GM23338 (cell line): ENCODE results near the gene GLUL. TPM values are rescaled to one million over a fixed set of nuclear protein-coding genes. Genes with fewer than 3 reads are reported as not detected.

Source experiments
- ATAC-seq: fragments of 200-7000 bp; cut with Tn5 transposase; 3 replicates; pipeline ENCODE4 v1.9.1; 2020
- DNase-seq: peaks from one replicate; pipeline ENCODE4 v3.0.0-alpha.2; 2015; ENCODE audit warnings: low spot score
- H2AFZ ChIP-seq: fragments of 200-600 bp; sonication (generic); 2 replicates; pipeline ENCODE4 v1.8.0; 2016; ENCODE audit warnings: antibody characterized with exemption, mild to moderate bottlenecking, moderate library complexity
- H3F3A ChIP-seq: fragments of 200-600 bp; sonication (generic); replicated peaks from 2 replicates; pipeline ENCODE4 v1.8.0; 2017; ENCODE audit warnings: antibody characterized with exemption, mixed run types, low read depth
- H3K27ac ChIP-seq: fragments of 200-600 bp; sonication (generic); 2 replicates; pipeline ENCODE4 v1.6.1; 2016; ENCODE audit warnings: low read depth
- H3K27me3 ChIP-seq: fragments of 200-600 bp; sonication (generic); 2 replicates; pipeline ENCODE4 v1.8.0; 2016; ENCODE audit warnings: mild to moderate bottlenecking, mixed run types, moderate library complexity; ENCODE audit not compliant: insufficient read depth
- H3K36me3 ChIP-seq: fragments of 200-600 bp; sonication (generic); 2 replicates; pipeline ENCODE4 v1.8.0; 2016; ENCODE audit warnings: mild to moderate bottlenecking; ENCODE audit not compliant: insufficient read depth
- H3K4me1 ChIP-seq: fragments of 200-600 bp; sonication (generic); 2 replicates; pipeline ENCODE4 v1.8.0; 2016; ENCODE audit warnings: mild to moderate bottlenecking, moderate library complexity; ENCODE audit not compliant: insufficient read depth
- H3K4me2 ChIP-seq: fragments of 200-600 bp; sonication (generic); 2 replicates; pipeline ENCODE4 v1.7.1; 2017; ENCODE audit warnings: mixed run types
- H3K4me3 ChIP-seq: fragments of 200-600 bp; sonication (generic); 2 replicates; pipeline ENCODE4 v1.6.1; 2016; ENCODE audit warnings: mixed run types
- H3K79me2 ChIP-seq: fragments of 200-600 bp; sonication (generic); replicated peaks from 2 replicates; pipeline ENCODE4 v1.8.0; 2017; ENCODE audit warnings: mild to moderate bottlenecking; ENCODE audit not compliant: insufficient read depth
- H3K9me2 ChIP-seq: fragments of 200-600 bp; sonication (generic); 2 replicates; pipeline ENCODE4 v1.8.0; 2017; ENCODE audit not compliant: insufficient read depth
- H4K20me1 ChIP-seq: fragments of 200-600 bp; sonication (generic); replicated peaks from 2 replicates; pipeline ENCODE4 v1.8.0; 2017; ENCODE audit warnings: mild to moderate bottlenecking; ENCODE audit not compliant: insufficient read depth
- H3K27ac Mint-ChIP-seq: 2 replicates; pipeline ENCODE4 v1.8.0; 2020; ENCODE audit warnings: inconsistent platforms, mild to moderate bottlenecking, moderate library complexity, mixed read lengths
- H3K27me3 Mint-ChIP-seq: 3 replicates; pipeline ENCODE4 v1.8.0; 2022; ENCODE audit warnings: low read depth, mild to moderate bottlenecking, moderate library complexity, mixed read lengths, inconsistent platforms; ENCODE audit not compliant: insufficient read depth, poor library complexity
- H3K36me3 Mint-ChIP-seq: 3 replicates; pipeline ENCODE4 v1.8.0; 2021; ENCODE audit warnings: low read depth, mild to moderate bottlenecking, inconsistent platforms, moderate library complexity, mixed read lengths
- H3K4me1 Mint-ChIP-seq: 3 replicates; pipeline ENCODE4 v1.8.0; 2020; ENCODE audit warnings: mild to moderate bottlenecking, inconsistent platforms, mixed read lengths
- H3K4me3 Mint-ChIP-seq: 3 replicates; pipeline ENCODE4 v1.8.0; 2021; ENCODE audit warnings: moderate library complexity, mild to moderate bottlenecking, inconsistent platforms, mixed read lengths
- H3K9me3 Mint-ChIP-seq: 3 replicates; pipeline ENCODE4 v1.8.0; 2020; ENCODE audit warnings: moderate library complexity, mild to moderate bottlenecking, inconsistent platforms, mixed read lengths
- CREB1 ChIP-seq: fragments of 250-450 bp; sonication (Bioruptor Pico); IDR thresholded peaks from 2 replicates; pipeline ENCODE4 v1.5.0; 2020; ENCODE audit warnings: low read depth, mild to moderate bottlenecking, moderate library complexity
- EZH2phosphoT487 ChIP-seq: fragments of 200-600 bp; sonication (generic); IDR thresholded peaks from one replicate; pipeline ENCODE4 v1.8.1; 2018; ENCODE audit warnings: antibody characterized with exemption; ENCODE audit not compliant: unreplicated experiment
- NANOG ChIP-seq: IDR thresholded peaks from 2 replicates; pipeline ENCODE4 v1.6.1; 2016; ENCODE audit warnings: antibody characterized with exemption, borderline replicate concordance
- ZNF331 ChIP-seq: fragments of 250-450 bp; sonication (Bioruptor Pico); IDR thresholded peaks from 2 replicates; pipeline ENCODE4 v1.5.0; 2020; ENCODE audit warnings: low read depth, mild to moderate bottlenecking, moderate library complexity
- polyA plus RNA-seq: library from polyadenylated mRNA; unstranded; fragments of >200 nt; fragmentation: Nextera tagmentation; extraction: Ambion mirVana; gene quantifications from 2 replicates; pipeline ENCODE4 v1.2.1, GENCODE V29; 2016
- total RNA-seq: library from RNA; depleted of rRNA; stranded (reverse); fragments of >200 nt; shearing (Covaris generic); gene quantifications from 2 replicates; pipeline ENCODE4 v1.2.3, GENCODE V29; 2014
- TF ChIP-seq, protein P1 (sequence below): IDR thresholded peaks from one replicate; pipeline ENCODE4 v1.6.1; 2018; ENCODE audit warnings: antibody characterized with exemption; ENCODE audit not compliant: unreplicated experiment
- TF ChIP-seq, protein P2 (sequence below): fragments of 250-450 bp; sonication (Bioruptor Pico); IDR thresholded peaks from 2 replicates; pipeline ENCODE4 v1.5.0; 2020; ENCODE audit warnings: mild to moderate bottlenecking, moderate library complexity

The GLUL gene
- total and polyA plus RNA-seq, 2 experiments from 2014 or later, result 254 to 356 TPM

DNA sequence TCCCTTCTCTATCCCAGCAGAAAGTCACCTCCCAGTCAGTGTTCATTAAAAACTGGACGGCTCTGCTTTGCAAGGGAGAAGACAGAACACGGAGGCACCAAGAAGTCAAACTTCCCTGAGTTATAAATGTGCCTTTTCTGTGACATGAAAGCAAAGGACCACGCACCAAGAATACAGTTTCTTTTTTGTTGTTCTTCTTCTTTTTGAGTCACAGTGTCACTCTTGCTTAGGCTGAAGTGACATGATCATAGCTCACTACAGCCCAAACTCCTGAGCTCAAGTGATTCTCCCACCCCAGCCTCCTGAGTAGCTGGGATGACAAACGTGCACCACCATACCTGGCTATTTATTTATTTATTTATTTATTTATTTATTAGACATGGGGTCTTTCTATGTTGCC lies 22.7 kb downstream of the GLUL start:
- no peaks in the 10 kb centered on the region for H3K9me3 Mint-ChIP-seq
- no peaks in the 10 kb centered on the region for H3F3A ChIP-seq
- H3K4me3 Mint-ChIP-seq, result no peak overlapping the region
- DNase-seq (no peak), ATAC-seq (no peak)
- no peaks in the 10 kb centered on the region for H3K36me3 ChIP-seq
- H3K4me1 Mint-ChIP-seq, result 0 out of 3 replicates have a peak, but pooled peaks cover under 1% of the 10 kb centered on the region
- no peak overlapping the region for H3K27ac Mint-ChIP-seq
- no peak overlapping the region for H3K27ac ChIP-seq
- no peaks in the 10 kb centered on the region for H3K27me3 Mint-ChIP-seq
- TF ChIP-seq NANOG, result no peak
- TF ChIP-seq ZNF331 (CRISPR knock-in tag), result no peak
- TF ChIP-seq, protein P1, sequence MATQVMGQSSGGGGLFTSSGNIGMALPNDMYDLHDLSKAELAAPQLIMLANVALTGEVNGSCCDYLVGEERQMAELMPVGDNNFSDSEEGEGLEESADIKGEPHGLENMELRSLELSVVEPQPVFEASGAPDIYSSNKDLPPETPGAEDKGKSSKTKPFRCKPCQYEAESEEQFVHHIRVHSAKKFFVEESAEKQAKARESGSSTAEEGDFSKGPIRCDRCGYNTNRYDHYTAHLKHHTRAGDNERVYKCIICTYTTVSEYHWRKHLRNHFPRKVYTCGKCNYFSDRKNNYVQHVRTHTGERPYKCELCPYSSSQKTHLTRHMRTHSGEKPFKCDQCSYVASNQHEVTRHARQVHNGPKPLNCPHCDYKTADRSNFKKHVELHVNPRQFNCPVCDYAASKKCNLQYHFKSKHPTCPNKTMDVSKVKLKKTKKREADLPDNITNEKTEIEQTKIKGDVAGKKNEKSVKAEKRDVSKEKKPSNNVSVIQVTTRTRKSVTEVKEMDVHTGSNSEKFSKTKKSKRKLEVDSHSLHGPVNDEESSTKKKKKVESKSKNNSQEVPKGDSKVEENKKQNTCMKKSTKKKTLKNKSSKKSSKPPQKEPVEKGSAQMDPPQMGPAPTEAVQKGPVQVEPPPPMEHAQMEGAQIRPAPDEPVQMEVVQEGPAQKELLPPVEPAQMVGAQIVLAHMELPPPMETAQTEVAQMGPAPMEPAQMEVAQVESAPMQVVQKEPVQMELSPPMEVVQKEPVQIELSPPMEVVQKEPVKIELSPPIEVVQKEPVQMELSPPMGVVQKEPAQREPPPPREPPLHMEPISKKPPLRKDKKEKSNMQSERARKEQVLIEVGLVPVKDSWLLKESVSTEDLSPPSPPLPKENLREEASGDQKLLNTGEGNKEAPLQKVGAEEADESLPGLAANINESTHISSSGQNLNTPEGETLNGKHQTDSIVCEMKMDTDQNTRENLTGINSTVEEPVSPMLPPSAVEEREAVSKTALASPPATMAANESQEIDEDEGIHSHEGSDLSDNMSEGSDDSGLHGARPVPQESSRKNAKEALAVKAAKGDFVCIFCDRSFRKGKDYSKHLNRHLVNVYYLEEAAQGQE, result no peak
- TF ChIP-seq EZH2phosphoT487, result no peak
- TF ChIP-seq, protein P2, sequence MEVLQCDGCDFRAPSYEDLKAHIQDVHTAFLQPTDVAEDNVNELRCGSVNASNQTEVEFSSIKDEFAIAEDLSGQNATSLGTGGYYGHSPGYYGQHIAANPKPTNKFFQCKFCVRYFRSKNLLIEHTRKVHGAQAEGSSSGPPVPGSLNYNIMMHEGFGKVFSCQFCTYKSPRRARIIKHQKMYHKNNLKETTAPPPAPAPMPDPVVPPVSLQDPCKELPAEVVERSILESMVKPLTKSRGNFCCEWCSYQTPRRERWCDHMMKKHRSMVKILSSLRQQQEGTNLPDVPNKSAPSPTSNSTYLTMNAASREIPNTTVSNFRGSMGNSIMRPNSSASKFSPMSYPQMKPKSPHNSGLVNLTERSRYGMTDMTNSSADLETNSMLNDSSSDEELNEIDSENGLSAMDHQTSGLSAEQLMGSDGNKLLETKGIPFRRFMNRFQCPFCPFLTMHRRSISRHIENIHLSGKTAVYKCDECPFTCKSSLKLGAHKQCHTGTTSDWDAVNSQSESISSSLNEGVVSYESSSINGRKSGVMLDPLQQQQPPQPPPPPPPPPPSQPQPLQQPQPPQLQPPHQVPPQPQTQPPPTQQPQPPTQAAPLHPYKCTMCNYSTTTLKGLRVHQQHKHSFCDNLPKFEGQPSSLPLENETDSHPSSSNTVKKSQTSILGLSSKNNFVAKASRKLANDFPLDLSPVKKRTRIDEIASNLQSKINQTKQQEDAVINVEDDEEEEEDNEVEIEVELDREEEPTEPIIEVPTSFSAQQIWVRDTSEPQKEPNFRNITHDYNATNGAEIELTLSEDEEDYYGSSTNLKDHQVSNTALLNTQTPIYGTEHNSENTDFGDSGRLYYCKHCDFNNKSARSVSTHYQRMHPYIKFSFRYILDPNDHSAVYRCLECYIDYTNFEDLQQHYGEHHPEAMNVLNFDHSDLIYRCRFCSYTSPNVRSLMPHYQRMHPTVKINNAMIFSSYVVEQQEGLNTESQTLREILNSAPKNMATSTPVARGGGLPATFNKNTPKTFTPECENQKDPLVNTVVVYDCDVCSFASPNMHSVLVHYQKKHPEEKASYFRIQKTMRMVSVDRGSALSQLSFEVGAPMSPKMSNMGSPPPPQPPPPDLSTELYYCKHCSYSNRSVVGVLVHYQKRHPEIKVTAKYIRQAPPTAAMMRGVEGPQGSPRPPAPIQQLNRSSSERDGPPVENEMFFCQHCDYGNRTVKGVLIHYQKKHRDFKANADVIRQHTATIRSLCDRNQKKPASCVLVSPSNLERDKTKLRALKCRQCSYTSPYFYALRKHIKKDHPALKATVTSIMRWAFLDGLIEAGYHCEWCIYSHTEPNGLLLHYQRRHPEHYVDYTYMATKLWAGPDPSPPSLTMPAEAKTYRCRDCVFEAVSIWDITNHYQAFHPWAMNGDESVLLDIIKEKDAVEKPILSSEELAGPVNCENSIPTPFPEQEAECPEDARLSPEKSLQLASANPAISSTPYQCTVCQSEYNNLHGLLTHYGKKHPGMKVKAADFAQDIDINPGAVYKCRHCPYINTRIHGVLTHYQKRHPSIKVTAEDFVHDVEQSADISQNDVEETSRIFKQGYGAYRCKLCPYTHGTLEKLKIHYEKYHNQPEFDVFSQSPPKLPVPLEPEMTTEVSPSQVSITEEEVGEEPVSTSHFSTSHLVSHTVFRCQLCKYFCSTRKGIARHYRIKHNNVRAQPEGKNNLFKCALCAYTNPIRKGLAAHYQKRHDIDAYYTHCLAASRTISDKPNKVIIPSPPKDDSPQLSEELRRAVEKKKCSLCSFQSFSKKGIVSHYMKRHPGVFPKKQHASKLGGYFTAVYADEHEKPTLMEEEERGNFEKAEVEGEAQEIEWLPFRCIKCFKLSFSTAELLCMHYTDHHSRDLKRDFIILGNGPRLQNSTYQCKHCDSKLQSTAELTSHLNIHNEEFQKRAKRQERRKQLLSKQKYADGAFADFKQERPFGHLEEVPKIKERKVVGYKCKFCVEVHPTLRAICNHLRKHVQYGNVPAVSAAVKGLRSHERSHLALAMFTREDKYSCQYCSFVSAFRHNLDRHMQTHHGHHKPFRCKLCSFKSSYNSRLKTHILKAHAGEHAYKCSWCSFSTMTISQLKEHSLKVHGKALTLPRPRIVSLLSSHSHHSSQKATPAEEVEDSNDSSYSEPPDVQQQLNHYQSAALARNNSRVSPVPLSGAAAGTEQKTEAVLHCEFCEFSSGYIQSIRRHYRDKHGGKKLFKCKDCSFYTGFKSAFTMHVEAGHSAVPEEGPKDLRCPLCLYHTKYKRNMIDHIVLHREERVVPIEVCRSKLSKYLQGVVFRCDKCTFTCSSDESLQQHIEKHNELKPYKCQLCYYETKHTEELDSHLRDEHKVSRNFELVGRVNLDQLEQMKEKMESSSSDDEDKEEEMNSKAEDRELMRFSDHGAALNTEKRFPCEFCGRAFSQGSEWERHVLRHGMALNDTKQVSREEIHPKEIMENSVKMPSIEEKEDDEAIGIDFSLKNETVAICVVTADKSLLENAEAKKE, result no peak
- TF ChIP-seq CREB1 (CRISPR knock-in tag), result no peak
- H3K9me2 ChIP-seq, result peaks cover 13% of the 10 kb centered on the region; the same call in 1 of the 2 replicates
- H3K79me2 ChIP-seq, result no peaks in the 10 kb centered on the region
- H3K36me3 Mint-ChIP-seq, result no peaks in the 10 kb centered on the region
- H3K27me3 ChIP-seq, result no peaks in the 10 kb centered on the region
- no peak overlapping the region for H2AFZ ChIP-seq
- H3K4me3 ChIP-seq, result no peak overlapping the region
- H4K20me1 ChIP-seq, result no peaks in the 10 kb centered on the region
- no peaks in the 10 kb centered on the region for H3K4me1 ChIP-seq
- H3K4me2 ChIP-seq, result no peak overlapping the region
